Sigmoid colon (tissue), 7 donors: ENCODE data around the gene HS1BP3. TPM values are rescaled to one million over a fixed set of nuclear protein-coding genes. Genes with fewer than 3 reads are reported as not detected.

Source experiments
- DNase-seq: peaks from one replicate; pipeline ENCODE4 v3.0.0-alpha.2; 2019
- H3K27ac ChIP-seq, 4 donors: fragments of 200-600 bp; sonication (generic); one replicate each; pipeline ENCODE4 v1.5.1; 2016 to 2019; ENCODE audit warnings: mild to moderate bottlenecking in 1 of 4
- H3K27me3 ChIP-seq, 3 donors: fragments of 200-600 bp; sonication (generic); one replicate each; pipeline ENCODE4 v1.5.1; 2019; ENCODE audit warnings: mild to moderate bottlenecking in 1 of 3
- H3K36me3 ChIP-seq, 4 donors: fragments of 200-600 bp; sonication (generic); one replicate each; pipeline ENCODE4 v1.5.1; 2016 to 2019
- H3K4me1 ChIP-seq, 4 donors: fragments of 200-600 bp; sonication (generic); one replicate each; pipeline ENCODE4 v1.5.1; 2017 to 2019
- H3K4me3 ChIP-seq, 4 donors: fragments of 200-600 bp; sonication (generic); one replicate each; pipeline ENCODE4 v1.5.1; 2017 to 2019; ENCODE audit warnings: mild to moderate bottlenecking in 2 of 4, moderate library complexity in 1 of 4
- H3K9me3 ChIP-seq, 4 donors: fragments of 200-600 bp in 3 of 4; sonication (generic) in 3 of 4; one replicate each; pipeline versions ENCODE4 v1.5.1 to v1.6.1; 2013 to 2019
- CTCF ChIP-seq, 4 experiments: fragments of 450-650 bp in 3 of 4; fragments of 200-600 bp in 1 of 4; IDR thresholded peaks; one replicate each; pipeline ENCODE4 v1.5.1; 2016 to 2019; ENCODE audit warnings: antibody characterized with exemption in 4 of 4, mild to moderate bottlenecking in 3 of 4, moderate library complexity in 2 of 4
- EP300 ChIP-seq, 4 donors: sonication (generic); formaldehyde crosslinking; IDR thresholded peaks; one replicate each; pipeline ENCODE4 v1.6.1; 2017; ENCODE audit warnings: antibody characterized with exemption in 4 of 4
- POLR2A ChIP-seq, 2 donors: fragments of 450-650 bp; IDR thresholded peaks; one replicate each; pipeline ENCODE4 v1.6.1; 2016; ENCODE audit warnings: antibody characterized with exemption in 2 of 2, mild to moderate bottlenecking in 2 of 2, moderate library complexity in 2 of 2
- POLR2AphosphoS5 ChIP-seq, 4 donors: sonication (generic); formaldehyde crosslinking; IDR thresholded peaks; one replicate each; pipeline ENCODE4 v1.6.1; 2017; ENCODE audit warnings: antibody characterized with exemption in 4 of 4
- WGBS, 2 donors: extraction: QIAGEN DNeasy Blood & Tissue Kit; methylation state at CpG; one replicate each; pipeline ENCODE4 v1.1.7; 2013; 5-methylcytosine and 5-hydroxymethylcytosine counted together
- intact Hi-C: fragments of 100-400 bp; cut with DNase I; formaldehyde crosslinking; loops from one replicate; pipeline ENCODE4 v1.15.1; 2023
- polyA plus RNA-seq, 3 donors: library from polyadenylated mRNA; stranded (reverse); fragments of 200-250 nt; gene quantifications; one replicate each; pipeline ENCODE4 v1.2.3, GENCODE V29; 2013
- total RNA-seq, 4 donors: library from RNA; depleted of rRNA; stranded (reverse); fragments of >200 nt; gene quantifications; one replicate each; pipeline ENCODE4 v1.1.0, GENCODE V29; 2016
- donor health status: healthy with polysubstance abuse.
- donor health status: Bipolar disorder and iron deficiency.
- donor health status: healthy.

HS1BP3 gene
- total and polyA plus RNA-seq, 7 donors, result 25.2 to 54.6 (median 32.6) TPM

- peaks cover 0 to 99% (median 96%) of the 10 kb centered on the region in 4 donors for H3K4me1 ChIP-seq
- WGBS, 2 donors, result 81 to 84% methylated on average over 6 of the region's 6 CpGs
- no peaks in the 10 kb centered on the region for H3K27me3 ChIP-seq
- intact Hi-C loops, result no loop called here
- H3K9me3 ChIP-seq, result no peaks in the 10 kb centered on the region
- peak overlapping the region; percentile 96 to 98 (median 98) for H3K27ac ChIP-seq
- H3K4me3 ChIP-seq, result no peak overlapping the region
- no peaks in the 10 kb centered on the region for H3K36me3 ChIP-seq
- TF ChIP-seq POLR2A (IDR thresholded peaks at IDR 0.05) (no peak), CTCF (IDR thresholded peaks at IDR 0.05) (no peak), EP300 (IDR thresholded peaks at IDR 0.05) (no peak), POLR2AphosphoS5 (IDR thresholded peaks at IDR 0.05) (no peak)
- DNase-seq, result no peak
Measured at GRCh38 chr2:20615068-20615465, 35.8 kb downstream of the HS1BP3 start.

GRCh38 chr2:20614201-20615067 is 36.5 kb downstream of the HS1BP3 start:
- Histone ChIP-seq H3K36me3 (no peaks in the 10 kb centered on the region), H3K27ac (peak overlapping the region; percentile 96 to 98 (median 98)), H3K27me3 (no peaks in the 10 kb centered on the region), H3K4me3 (no peak overlapping the region), H3K9me3 (no peaks in the 10 kb centered on the region), H3K4me1 (peaks cover 0 to 99% (median 96%) of the 10 kb centered on the region in 4 donors)
- intact Hi-C loops, result no loop called here
- 54 to 71% methylated on average over 14 of the region's 14 CpGs for WGBS, 2 donors
- DNase-seq, result peak; percentile 72
- TF ChIP-seq POLR2A (IDR thresholded peaks at IDR 0.05), result no peak
- no peak for TF ChIP-seq POLR2AphosphoS5 (IDR thresholded peaks at IDR 0.05)
- no peak for TF ChIP-seq EP300 (IDR thresholded peaks at IDR 0.05)
- no peak for TF ChIP-seq CTCF (IDR thresholded peaks at IDR 0.05)

GRCh38 chr2:20612925-20613916 is 37.7 kb downstream of the HS1BP3 start:
- peak; percentile 63 for DNase-seq
- no peaks in the 10 kb centered on the region for H3K36me3 ChIP-seq
- H3K27me3 ChIP-seq, result no peaks in the 10 kb centered on the region
- no peak overlapping the region for H3K4me3 ChIP-seq
- intact Hi-C loops, result no loop called here
- H3K27ac ChIP-seq, result peak overlapping the region; percentile 96 to 98 (median 98)
- peaks cover 0 to 97% (median 94%) of the 10 kb centered on the region in 4 donors for H3K4me1 ChIP-seq
- WGBS, 2 donors, result 83 to 89% methylated on average over 17 of the region's 17 CpGs
- H3K9me3 ChIP-seq, result no peaks in the 10 kb centered on the region
- TF ChIP-seq POLR2AphosphoS5 (IDR thresholded peaks at IDR 0.05) (no peak), EP300 (IDR thresholded peaks at IDR 0.05) (no peak), CTCF (IDR thresholded peaks at IDR 0.05) (no peak), POLR2A (IDR thresholded peaks at IDR 0.05) (no peak)

GRCh38 chr2:20611844-20612356 is 39.0 kb downstream of the HS1BP3 start:
- TF ChIP-seq POLR2AphosphoS5 (IDR thresholded peaks at IDR 0.05) (no peak), CTCF (IDR thresholded peaks at IDR 0.05) (no peak), POLR2A (IDR thresholded peaks at IDR 0.05) (no peak), EP300 (IDR thresholded peaks at IDR 0.05) (no peak)
- no peak for DNase-seq
- no peaks in the 10 kb centered on the region for H3K36me3 ChIP-seq

More at GRCh38 chr2:20611844-20612356, 39.0 kb downstream of the HS1BP3 start:
- H3K27me3 ChIP-seq, result no peaks in the 10 kb centered on the region
- intact Hi-C loops, result no loop called here
- no peaks in the 10 kb centered on the region for H3K9me3 ChIP-seq
- H3K4me3 ChIP-seq, result no peak overlapping the region
- peaks cover 0 to 85% (median 81%) of the 10 kb centered on the region in 4 donors for H3K4me1 ChIP-seq
- 93 to 95% methylated on average over 3 of the region's 3 CpGs for WGBS, 2 donors
- H3K27ac ChIP-seq, result peak overlapping the region; percentile 80 to 98 (median 97)
